HG02678 (cell line): ENCODE data around the gene HUS1.
"Not testable (repeated sequence)": the region's sequence is repeated elsewhere in the genome, so short reads cannot be mapped to it uniquely, and the experiment has no call there.

Experiments
- ATAC-seq: cut with Tn5 transposase; IDR thresholded peaks from one replicate; pipeline ENCODE4 v1.9.1; 2021; ENCODE audit warnings: mild to moderate bottlenecking, moderate library complexity; ENCODE audit not compliant: unreplicated experiment

The HUS1 gene

DNA sequence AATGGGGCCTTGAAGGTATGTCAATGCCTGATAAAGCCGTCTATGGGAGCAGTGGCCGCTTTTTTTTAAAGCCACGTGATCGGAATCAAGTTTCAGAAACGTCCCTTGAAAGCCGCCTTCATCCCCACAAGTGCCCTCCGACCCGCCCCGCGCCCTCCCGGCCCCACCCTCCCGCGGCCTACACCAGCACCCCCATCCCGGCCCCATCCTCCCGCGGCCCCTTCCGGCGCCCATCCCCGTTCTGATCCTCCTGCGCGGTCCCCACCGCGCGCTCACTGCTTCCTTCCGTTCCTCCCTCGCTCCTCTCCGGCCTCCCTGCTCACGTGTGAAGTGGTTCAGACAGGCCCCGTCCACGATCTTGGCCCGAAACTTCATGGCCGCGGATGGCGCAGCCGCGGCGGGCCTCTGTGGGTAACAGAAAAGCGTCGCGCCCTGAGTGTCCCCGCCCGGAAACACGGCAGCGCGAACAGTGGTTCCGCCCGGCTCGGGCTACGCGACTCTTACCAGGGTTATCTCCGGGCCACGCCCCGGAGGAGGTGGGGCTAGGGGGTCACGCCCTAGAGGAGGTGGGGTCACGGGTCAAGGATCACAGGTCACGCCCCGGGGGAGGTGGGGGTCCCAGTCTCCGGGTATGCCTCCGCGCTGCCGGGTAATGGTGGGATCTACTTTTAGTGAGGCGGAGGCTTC, at the start of gene HUS1:
Gene HUS1, minus strand, starts transcription at position 471 of the 687 bp plus-strand sequence. Its CDS starts 96 bp downstream, at position 375.
- ATAC-seq = peak; percentile 99

DNA sequence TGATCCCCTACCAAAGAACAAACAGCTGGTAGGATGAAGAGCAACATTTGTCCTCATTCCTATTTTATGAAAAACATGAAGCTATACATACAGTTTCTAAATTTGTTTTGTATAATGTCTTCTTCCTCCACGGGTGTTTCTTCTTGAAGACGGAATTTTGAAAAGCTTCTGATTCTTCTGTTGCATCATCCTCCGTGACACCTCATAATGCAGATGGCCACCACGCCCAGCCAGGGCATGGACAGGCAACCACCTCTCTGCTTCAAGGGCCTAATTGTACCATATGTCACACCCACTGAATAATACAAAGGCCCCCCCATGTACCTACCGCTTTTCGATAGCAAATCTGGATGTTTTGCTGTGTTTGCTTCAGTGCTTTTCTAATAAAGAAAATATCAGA, 49.5 kb upstream of the HUS1 start, which contains the start of gene SUN3:
Gene SUN3, minus strand, starts transcription at position 170 of the 400 bp plus-strand sequence. Its CDS starts 169 bp downstream, at position 1.
- no peak for ATAC-seq

DNA sequence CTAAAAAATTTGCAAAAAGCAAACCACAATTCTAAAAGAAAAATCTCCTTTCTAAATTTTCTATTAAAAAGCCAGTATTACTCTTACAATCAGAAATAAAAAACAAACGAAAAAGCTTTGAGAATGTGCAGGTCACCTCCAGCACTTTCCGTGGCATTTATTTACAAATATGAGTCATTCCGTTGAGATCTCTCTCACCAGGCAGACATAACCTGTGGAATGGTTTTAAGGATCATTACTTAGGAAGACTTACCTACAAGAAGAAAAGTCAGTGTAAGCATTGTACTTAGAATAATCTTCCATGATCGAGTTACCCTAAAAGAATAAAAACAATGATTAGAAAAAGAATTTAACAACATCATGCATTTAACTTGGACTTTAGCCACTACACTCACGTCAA, 46.2 kb upstream of the HUS1 start:
- ATAC-seq = no peak

DNA sequence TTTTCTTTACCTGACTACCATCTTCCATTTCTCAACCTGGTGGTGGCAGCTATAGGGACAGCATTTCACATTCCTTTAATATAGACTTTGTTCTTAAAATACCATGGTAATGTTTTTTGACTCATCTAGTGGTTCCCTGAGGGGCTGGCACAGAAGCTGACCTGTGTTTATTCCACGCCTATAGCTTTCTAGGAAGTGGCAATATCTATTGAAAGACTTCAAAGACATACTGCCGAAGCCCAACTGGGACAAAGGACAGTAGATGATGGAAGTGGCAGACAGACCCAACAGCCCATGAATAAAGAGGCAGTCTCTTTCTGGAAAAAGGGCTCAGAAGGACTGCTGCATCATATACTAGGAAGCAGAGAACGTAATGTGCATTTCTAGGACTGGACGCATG, 38.3 kb upstream of the HUS1 start:
- no peak for ATAC-seq

DNA sequence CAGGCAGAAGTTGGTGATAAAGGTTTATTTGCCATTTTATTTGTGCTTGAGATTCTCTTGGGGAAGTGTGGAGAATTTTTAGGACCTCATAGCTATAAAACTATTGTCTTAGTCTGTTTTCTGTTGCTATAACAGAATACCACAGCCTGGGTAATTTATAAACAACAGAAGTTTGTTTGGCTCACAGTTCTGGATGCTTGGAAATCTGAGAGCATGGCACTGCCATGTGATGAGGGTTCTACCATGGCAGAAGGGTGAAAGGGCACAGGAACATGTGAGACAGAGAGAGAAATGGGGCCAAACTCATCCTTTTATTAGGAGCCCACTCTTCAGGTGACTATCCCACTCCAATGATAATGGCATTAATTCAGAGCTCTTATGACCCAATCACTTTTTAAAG, 37.2 kb upstream of the HUS1 start:
- no peak for ATAC-seq

DNA sequence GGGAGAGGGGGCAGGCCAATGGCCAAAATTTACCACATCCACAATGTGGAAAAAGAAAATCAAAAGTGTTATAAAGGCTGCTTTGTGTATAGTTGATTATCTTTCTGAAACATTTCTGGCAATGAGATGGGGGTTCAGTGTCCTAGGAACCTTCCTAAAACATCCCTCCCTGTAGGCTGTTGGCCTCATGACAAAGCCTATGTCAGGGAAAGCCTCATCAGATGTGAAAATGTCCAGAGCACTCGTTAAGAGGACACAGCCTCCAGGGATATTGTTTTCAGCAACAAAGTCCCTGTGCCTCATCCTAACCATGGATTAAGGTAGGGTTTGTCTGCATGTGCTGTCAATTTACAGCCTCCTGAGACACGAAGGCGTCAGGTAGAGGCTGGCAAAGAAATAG, 32.5 kb upstream of the HUS1 start:
- no peak for ATAC-seq

DNA sequence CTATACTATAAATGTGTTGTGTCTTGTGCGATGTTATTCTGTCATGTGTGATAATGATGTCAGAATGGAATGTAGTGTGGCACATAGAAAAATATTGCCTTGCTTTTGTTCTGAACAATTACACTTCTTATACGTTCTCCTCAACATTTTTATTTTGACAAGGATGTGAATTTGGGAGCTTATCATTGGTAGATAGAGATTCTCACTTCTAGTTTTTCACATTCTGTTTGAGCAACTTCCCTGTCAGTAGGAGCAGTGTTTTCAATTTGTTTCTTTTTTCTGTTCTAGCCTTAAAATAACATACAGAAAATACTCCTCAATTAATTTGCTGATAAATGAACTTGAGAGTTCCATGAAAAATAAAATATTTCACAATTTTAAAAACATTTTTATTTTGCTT, 31.9 kb upstream of the HUS1 start:
- ATAC-seq = no peak

DNA sequence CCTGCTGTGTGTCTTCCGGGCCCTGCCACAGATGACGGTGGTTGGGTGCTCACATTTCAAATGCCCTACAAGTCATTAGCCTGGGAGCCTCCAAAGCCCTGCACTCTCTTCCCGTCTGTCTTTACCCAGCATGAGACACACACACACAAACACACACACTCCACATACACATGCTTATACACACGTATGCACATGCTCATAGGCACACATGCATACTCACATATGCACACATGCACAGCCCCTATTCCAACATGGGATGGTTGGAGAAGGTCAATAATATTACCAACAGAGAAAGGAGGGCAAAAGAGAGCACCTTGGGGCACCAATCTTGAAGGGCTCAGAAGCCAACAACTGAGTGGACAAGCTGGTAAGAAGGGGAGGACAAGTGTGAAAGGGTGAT, 30.5 kb upstream of the HUS1 start:
- ATAC-seq = no peak

DNA sequence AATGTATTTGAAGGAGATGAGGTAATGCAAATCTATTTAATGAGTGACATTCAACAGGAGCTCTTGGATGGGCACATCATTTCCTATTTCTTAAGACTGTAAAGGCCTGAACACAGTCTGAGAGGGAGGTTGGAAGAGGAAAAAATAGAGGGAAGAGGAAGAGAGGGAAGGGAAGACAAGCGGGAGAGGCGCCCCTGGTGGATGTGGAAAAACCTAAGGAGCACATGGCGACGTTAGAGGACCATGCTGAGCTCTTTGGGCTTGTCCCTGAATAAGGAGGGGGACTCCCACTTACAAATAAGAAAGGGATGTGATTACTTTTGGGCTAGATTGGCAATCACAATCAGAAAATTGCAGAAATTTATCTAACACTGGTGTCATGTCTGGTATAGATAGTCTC, 29.8 kb upstream of the HUS1 start:
- no peak for ATAC-seq

DNA sequence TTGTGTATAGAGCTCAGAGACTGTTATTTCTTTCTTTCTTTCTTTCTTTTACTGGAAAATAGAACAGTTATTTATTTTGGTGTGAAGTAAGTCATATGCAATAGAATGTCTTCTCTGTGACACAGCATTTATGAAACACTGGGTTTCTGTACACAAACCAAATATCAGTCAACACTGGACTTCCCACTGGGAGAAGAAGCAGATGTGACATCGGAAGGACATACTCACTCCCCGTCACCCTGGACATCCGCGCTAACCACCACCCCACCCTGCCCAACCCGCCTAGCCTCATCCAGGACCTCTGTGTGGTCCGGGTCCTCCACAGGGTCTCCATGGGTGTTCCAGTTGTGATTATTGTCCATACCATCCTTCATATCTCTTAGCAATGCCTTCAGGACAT, 27.5 kb upstream of the HUS1 start:
- ATAC-seq = no peak

DNA sequence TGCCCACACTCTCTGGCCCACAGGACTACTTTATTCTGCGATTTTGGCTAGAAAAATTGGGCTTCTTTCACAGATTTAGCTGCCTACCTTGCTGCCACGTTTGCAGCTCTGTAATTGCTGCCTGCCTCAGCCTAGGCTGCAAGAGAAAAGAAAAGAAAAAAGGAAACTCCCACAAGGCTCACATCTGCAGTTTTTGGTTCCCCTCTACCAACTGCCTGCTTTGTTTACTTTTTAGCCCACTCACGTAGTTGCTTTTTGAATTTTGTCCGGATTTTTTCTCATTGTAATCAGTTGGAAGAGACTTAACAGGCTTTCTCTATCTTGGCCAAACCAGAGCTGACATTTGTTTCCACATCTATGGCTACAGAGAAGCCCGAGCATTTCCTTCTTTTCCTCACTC, 25.2 kb upstream of the HUS1 start:
- peak; percentile 73 for ATAC-seq

DNA sequence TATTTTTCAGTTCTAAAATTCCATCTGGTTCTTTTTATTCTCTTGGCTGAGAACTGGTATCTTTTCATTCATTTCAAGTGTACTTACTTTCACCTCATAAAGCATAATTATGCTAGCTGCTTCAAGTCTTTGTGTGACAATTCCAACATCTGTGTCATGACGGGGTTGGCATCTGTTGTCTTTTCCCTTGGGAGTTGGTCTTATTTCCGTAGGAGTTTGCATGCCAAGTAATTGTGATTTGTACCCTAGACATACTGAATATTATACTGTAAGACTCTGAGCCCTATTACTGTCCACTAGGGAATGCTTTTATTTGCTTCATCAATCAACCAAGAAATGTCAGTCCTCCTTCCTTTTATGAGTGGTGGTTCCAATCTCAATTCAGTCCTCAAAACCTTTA, 24.6 kb upstream of the HUS1 start:
- no peak for ATAC-seq

DNA sequence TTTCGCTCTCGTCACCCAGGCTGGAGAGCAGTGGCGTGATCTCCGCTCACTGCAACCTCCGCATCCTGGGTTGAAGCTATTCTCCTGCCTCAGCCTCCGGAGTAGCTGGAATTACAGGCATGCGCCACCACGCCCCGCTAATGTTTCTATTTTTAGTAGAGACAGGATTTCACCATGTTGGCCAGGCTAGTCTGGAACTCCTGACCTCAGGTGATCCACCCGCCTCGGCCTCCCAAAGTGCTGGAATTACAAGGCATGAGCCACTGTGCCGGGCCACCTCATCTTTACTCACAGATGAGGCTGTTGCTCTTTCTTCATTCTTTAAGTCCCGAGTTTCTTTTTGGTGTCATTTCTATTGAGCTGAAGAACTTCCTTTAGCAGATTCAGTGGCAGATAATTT, 20.7 kb upstream of the HUS1 start:
- not testable (repeated sequence) for ATAC-seq

DNA sequence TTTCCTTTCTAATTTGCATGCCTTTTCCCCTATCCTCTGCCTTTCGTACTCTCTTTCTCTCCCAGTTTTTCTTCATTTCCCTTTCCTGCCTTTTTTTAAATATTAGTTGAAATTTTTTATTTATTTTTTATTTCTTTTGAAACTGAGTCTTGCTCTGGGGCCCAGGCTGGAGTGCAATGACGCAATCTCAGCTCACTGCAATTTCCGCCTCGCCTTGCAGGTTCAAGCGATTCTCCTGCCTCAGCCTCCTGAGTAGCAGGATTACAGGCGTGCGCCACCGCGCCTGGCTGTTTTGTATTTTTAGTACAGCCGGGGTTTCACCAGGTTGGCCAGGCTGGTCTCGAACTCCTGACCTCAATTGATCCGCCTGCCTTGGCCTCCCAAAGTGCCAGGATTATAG, 20.0 kb upstream of the HUS1 start:
- ATAC-seq = no peak

DNA sequence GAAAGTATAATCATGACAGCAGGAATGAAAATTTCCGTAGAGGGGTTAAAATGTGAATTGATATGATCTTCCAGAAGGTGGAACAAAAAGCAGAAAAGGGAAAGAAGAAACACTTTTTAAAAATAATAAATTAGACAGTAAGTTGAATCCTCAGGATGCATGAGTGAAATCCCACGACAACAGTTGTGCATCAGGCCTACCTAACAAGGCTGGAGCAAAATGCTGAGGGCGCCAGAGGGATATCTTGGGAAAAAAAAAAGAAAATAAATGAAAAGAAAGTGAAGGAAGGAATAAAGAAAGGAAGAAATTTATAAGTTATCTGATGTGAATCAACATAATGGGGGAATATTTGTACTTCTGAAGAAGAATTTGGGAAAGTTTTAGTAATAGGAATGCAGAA, 13.0 kb upstream of the HUS1 start:
- no peak for ATAC-seq

DNA sequence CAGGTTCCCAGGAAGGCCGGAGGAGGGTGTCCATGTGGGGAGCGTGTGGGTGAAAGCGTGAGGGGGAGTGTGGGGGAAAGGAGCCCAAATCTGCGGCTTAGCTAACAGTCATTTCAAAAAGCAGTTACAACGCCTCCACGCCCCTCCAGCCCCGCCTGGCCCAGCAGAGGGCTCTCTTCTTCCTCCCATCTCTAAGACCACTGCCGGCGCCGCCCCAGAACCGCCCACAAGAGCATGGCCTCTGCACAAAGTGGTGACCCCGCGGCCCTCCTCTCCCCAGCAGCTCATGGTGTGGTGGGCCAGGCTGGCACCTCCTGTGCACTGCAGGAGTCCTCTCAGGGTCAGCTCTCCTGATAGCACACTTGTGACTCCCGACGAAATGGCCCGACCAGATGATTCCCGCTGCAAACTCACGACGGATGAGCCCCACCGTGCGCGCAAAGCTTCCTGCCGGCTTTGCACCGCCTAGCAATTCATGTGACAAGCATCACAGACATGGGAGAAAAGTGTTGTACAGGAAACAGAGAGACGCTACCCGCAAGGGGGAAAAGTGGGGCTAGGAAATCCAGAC, 12.4 kb upstream of the HUS1 start:
- ATAC-seq = peak; percentile 99

DNA sequence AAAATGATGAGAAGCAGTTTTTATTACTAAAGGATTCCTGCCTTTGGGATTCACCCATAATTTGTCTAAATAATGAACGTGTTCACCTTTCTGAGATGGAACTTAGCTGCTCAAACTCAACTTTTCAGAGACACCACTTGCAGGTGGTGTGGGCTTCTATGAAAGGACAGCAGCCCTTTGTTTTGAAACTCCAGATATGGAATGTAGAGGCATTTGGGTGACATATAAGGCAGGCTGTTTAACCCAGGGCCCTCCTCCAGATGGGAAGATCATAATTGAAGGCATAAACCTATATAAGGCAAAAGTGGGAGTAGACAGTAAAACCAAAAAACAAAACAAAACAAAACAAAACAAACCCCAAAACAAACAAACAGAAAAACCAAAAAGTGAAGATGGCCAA, 11.9 kb upstream of the HUS1 start:
- ATAC-seq = no peak

DNA sequence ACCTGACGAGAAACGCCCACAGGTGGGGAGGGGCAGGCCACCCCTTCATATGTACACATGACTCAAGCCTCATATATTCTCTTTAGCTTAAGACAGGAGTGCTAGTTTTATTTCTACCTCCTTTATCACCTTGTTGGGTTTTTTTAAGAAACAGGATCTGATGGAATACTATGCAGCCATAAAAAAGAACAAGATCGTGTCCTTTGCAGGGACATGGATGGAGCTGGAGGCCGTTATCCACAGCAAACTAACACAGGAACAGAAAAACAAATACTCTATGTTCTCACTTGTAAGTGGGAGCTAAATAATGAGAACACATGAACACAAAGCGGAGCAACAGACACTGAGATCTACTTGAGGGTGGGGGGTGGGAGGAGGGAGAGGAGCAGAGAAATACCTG, 11.2 kb upstream of the HUS1 start:
- no peak for ATAC-seq

DNA sequence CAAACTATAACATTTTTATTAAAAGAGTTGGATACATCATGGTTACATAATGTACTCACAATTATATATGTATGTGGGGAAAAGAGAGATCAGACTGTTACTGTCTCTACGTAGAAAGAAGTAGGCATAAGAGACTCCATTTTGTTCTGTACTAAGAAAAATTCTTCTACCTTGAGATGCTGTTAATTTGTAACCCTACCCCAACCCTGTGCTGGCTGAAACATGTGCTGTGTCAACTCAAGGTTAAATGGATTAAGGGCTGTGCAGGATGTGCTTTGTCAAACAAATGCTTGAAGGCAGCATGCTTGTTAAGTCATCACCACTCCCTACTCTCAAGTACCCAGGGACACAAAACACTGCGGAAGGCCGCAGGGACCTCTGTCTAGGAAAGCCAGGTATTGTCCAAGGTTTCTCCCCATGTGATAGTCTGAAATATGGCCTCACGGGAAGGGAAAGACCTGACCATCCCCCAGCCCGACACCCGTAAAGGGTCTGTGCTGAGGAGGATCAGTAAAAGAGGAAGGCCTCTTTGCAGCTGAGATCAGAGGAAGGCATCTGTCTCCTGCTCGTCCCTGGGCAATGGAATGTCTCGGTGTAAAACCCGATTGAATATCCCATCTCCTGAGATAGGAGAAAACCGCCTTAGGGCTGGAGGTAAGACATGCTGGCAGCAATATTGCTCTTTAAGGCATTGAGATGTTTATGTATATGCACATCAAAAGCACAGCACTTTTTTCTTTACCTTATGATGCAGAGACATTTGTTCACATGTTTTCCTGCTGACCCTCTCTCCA, 10.4 kb upstream of the HUS1 start:
- ATAC-seq = not testable (repeated sequence)

DNA sequence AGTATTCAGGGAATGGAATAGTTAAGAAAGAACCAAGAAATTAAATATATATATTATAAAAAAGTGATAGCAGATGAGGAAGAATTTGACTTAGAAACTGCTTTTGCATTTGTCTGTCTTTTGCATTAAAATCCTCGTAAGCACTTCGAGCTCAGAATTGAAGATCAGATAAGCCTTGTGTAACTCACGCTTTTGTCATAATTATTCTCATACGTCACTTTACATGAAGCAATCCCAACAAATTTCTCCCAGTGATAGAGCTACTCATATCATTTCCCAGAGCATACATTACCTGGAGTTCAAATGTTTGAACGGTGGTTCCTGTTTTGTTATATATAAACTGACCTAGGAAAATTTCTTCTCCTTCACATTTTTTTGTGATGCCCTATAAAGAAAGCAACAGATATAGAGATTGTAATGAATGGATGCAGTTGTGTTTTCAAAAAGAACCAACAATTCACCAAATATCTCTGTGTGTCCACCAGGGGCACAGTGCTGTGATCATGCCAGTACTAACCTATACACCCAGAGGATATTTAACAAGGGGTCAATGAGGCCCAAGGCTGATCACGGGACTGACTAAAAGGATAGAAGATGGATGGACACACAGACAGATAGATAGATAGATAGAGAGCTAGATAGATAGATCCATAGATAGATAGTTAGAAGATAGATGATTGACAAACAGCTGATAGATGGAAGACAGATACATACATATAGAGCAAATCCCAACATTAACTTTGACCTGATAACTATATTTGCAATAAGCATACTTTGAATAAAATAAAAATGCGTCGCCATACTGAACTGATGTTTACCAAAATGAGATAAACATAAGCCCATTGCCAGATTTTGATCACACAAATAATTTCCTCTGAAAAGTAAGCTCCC, 9.3 kb upstream of the HUS1 start:
- ATAC-seq = no peak

DNA sequence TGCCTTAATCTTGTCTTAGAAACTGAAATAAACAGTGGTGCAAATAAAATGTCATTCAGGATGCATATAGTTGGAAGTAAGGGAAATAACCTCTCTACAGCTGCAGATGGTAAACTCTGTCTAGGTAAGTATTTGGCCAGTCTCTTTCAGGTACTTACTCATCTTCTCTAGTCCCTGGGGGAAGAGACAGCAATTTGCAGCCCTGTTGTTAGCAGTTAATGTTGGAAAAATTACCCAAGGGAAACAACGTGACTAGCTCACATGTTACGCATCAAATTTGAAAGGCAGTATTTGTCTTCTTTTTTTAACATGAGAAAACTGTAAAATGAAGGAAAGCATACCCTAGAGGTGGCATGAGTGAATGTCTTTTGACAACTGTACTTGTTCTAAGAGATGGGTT, 3.2 kb upstream of the HUS1 start:
- no peak for ATAC-seq
